IPS-18c (cell line): Measurements from ENCODE around the gene SLC11A1.

Experiments used
- H3K4me3 ChIP-seq: 2 replicates; pipeline ENCODE4 v1.7.0; 2013; ENCODE audit warnings: low read depth, mild to moderate bottlenecking, low read length, moderate library complexity; ENCODE audit not compliant: insufficient read depth
- H3K9me3 ChIP-seq: one replicate; pipeline ENCODE4 v1.6.1; 2013; ENCODE audit warnings: mild to moderate bottlenecking, low read length, moderate library complexity; ENCODE audit not compliant: control insufficient read depth, insufficient read depth

SLC11A1 gene

GRCh38 chr2:218398437-218399390 lies 16.6 kb downstream of the SLC11A1 start:
- peak overlapping the region; percentile 96 for H3K4me3 ChIP-seq
- peaks cover 2% of the 10 kb centered on the region for H3K9me3 ChIP-seq

DNA sequence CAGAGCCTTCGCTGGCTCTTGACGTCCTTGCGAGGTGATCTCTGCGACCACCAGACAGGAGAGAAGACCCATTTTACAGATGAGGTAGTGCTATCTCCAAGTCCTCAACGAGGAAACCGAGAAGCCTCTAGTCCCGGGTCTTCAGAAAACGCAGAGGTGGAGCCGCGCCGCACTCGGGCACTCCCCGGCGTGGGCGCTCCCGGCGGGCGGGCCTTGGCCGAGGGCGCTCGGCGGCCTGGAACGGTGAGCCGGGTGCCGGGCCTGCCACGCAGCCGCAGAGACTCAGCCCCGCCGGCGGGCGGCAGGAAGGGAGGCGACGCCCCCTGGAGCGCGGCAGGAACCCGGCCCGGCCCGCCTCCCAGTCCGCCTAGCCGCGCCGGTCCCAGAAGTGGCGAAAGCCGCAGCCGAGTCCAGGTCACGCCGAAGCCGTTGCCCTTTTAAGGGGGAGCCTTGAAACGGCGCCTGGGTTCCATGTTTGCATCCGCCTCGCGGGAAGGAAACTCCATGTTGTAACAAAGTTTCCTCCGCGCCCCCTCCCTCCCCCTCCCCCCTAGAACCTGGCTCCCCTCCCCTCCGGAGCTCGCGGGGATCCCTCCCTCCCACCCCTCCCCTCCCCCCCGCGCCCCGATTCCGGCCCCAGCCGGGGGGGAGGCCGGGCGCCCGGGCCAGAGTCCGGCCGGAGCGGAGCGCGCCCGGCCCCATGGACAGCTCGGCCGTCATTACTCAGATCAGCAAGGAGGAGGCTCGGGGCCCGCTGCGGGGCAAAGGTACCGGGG lies 17.5 kb downstream of the SLC11A1 start, which contains the start of gene CTDSP1:
Gene CTDSP1, plus strand, starts transcription at position 478 of the 776 bp plus-strand sequence. Its CDS starts 223 bp downstream, at position 701.
- H3K4me3 ChIP-seq: peak within 1 kb of the TSS; percentile 96
- peaks cover 2% of the 10 kb centered on the region for H3K9me3 ChIP-seq

- Histone ChIP-seq H3K9me3 (peaks cover 2% of the 10 kb centered on the region), H3K4me3 (peak overlapping the region; percentile 79)
Measured at GRCh38 chr2:218400167-218400929, 18.3 kb downstream of the SLC11A1 start.

DNA sequence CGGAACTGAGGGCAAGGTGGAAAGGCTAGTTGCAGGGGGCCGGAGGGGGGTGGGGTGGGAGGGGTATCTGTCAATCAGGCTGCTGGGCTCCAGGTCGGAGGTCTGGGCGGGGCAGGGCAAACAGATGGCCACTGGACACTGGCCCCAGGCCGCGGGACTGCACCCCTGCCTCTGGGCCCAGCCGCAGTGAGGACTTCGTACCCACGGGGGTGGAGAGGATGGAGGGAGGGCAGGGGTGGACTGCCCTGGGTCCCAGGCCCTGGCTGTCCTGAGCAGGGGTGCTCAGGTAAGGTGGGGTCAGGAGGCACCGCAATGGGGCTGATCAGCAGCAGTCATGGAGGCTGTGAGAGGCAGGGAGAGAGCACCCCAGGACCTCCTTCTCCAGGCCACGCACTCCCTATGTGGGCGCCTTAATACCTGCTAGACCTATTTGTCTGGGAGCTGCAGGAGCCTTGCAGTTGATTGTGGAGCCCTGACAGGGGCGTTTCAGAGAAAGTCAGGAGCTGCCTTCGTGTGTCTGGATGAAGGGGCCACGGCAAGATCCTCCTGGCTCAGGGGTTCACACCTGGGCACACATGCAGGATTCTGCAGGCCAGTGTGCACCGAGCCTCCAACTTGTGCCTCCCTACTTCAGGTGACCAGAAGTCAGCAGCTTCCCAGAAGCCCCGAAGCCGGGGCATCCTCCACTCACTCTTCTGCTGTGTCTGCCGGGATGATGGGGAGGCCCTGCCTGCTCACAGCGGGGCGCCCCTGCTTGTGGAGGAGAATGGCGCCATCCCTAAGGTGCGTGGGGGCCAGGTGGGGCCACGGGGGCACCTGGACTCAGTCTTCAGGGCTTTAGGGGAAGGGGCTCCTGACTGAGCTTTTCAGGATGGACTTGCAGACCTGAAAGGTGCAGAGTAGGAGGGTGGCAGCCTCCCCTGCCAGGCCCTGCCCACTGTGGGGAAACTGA lies 19.1 kb downstream of the SLC11A1 start:
- Histone ChIP-seq H3K9me3 (peaks cover 2% of the 10 kb centered on the region), H3K4me3 (peak overlapping the region; percentile 79)

DNA sequence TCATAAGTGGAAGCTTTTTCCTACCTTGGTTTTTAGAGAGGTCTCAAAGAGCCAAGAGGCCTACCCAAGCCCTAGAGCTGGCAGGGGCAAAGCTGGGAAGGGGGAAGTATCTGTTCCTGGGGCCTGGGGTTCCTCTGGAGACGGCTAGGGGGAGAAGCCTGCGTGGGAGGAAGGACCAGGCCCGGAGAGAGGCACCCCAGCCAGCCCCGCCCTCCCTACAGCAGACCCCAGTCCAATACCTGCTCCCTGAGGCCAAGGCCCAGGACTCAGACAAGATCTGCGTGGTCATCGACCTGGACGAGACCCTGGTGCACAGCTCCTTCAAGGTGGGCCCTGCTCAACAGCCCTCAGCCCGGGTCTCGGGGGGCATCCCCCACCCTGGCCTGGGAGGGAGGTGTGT lies 19.8 kb downstream of the SLC11A1 start:
- no peak overlapping the region for H3K4me3 ChIP-seq
- peaks cover 2% of the 10 kb centered on the region for H3K9me3 ChIP-seq

GRCh38 chr2:218402491-218402901 lies 20.4 kb downstream of the SLC11A1 start:
- Histone ChIP-seq H3K9me3 (peaks cover 2% of the 10 kb centered on the region), H3K4me3 (no peak overlapping the region)

GRCh38 chr2:218402911-218403411 lies 20.9 kb downstream of the SLC11A1 start:
- no peaks in the 10 kb centered on the region for H3K9me3 ChIP-seq
- no peak overlapping the region for H3K4me3 ChIP-seq

- H3K4me3 ChIP-seq: no peak overlapping the region
- H3K9me3 ChIP-seq: no peaks in the 10 kb centered on the region
Measured at GRCh38 chr2:218403810-218404209, 21.7 kb downstream of the SLC11A1 start.

DNA sequence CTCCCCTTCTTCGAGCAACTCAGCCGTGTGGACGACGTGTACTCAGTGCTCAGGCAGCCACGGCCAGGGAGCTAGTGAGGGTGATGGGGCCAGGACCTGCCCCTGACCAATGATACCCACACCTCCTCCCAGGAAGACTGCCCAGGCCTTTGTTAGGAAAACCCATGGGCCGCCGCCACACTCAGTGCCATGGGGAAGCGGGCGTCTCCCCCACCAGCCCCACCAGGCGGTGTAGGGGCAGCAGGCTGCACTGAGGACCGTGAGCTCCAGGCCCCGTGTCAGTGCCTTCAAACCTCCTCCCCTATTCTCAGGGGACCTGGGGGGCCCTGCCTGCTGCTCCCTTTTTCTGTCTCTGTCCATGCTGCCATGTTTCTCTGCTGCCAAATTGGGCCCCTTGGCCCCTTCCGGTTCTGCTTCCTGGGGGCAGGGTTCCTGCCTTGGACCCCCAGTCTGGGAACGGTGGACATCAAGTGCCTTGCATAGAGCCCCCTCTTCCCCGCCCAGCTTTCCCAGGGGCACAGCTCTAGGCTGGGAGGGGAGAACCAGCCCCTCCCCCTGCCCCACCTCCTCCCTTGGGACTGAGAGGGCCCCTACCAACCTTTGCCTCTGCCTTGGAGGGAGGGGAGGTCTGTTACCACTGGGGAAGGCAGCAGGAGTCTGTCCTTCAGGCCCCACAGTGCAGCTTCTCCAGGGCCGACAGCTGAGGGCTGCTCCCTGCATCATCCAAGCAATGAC lies 22.4 kb downstream of the SLC11A1 start:
- no peak overlapping the region; the same call in 1 of the 2 replicates for H3K4me3 ChIP-seq
- no peaks in the 10 kb centered on the region for H3K9me3 ChIP-seq

DNA sequence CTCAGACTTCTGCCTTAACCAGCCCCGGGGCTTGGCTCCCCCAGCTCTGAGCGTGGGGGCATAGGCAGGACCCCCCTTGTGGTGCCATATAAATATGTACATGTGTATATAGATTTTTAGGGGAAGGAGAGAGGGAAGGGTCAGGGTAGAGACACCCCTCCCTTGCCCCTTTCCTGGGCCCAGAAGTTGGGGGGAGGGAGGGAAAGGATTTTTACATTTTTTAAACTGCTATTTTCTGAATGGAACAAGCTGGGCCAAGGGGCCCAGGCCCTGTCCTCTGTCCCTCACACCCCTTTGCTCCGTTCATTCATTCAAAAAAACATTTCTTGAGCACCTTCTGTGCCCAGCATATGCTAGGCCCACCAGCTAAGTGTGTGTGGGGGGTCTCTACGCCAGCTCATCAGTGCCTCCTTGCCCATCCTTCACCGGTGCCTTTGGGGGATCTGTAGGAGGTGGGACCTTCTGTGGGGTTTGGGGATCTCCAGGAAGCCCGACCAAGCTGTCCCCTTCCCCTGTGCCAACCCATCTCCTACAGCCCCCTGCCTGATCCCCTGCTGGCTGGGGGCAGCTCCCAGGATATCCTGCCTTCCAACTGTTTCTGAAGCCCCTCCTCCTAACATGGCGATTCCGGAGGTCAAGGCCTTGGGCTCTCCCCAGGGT lies 23.1 kb downstream of the SLC11A1 start:
- H3K4me3 ChIP-seq: peak overlapping the region; percentile 60; the same call in 1 of the 2 replicates

DNA sequence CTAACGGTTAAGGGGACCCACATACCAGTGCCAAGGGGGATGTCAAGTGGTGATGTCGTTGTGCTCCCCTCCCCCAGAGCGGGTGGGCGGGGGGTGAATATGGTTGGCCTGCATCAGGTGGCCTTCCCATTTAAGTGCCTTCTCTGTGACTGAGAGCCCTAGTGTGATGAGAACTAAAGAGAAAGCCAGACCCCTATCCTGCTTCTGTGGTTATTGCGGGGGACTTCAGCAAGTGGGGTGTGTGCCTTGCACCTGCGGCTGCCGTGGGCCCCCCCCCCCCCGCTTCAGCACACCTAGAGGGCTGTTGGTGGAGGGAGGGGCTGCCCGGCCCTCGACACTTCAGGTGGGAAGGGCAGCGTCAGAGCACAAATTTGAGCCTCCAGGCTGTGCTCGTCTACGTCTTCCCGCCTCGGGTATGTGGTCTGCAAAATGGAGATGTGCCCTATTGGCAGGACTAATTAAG lies 23.7 kb downstream of the SLC11A1 start:
- peak overlapping the region; percentile 60 for H3K4me3 ChIP-seq
- no peaks in the 10 kb centered on the region for H3K9me3 ChIP-seq

More for the DNA sequence above, 23.1 kb downstream of the SLC11A1 start:
- H3K9me3 ChIP-seq: no peaks in the 10 kb centered on the region

- peak overlapping the region; percentile 60 for H3K4me3 ChIP-seq
- no peaks in the 10 kb centered on the region for H3K9me3 ChIP-seq
Measured at GRCh38 chr2:218406209-218406948, 24.3 kb downstream of the SLC11A1 start.

- peak overlapping the region; percentile 54 for H3K4me3 ChIP-seq
- no peaks in the 10 kb centered on the region for H3K9me3 ChIP-seq
Measured at GRCh38 chr2:218406949-218407618, 25.0 kb downstream of the SLC11A1 start.

DNA sequence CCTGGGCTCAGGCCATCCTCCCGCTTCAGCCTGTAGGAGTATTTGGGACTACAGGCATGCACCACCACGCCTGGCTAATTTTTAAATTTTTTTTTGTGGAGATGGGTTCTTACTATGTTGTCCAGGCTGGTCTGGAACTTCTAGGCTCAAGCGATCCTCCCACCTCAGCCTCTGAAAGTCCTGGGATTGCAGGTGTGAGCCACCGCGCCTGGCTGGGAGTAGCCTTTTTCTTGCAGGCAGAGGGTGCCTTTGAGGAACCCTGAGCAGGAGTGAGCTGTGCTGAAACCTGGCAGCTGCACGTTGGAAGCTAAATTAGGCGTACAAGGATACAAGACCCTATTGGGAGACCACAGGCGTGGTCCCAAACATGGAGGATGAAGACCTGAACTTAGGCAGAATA lies 25.6 kb downstream of the SLC11A1 start:
- no peaks in the 10 kb centered on the region for H3K9me3 ChIP-seq
- no peak overlapping the region for H3K4me3 ChIP-seq
